ENCODE measurements around the gene FOXP3. TPM values are rescaled to one million over a fixed set of nuclear protein-coding genes. Genes with fewer than 3 reads are reported as not detected.
A peak's percentile ranks its signal among the peaks of the same experiment; 100 is the strongest.

Gene FOXP3
- total RNA-seq, 2 donors from 2014 or later: 80.4 to 109 TPM

- Mint-ChIP-seq H3K9me3 (no peaks in the 10 kb centered on the region), H3K36me3 (ENCODE audit: low read depth) (peaks cover 6% of the 10 kb centered on the region), H3K27me3 (no peaks in the 10 kb centered on the region), H3K4me3 (peak overlapping the region; percentile 72), H3K4me1 (peaks cover 5% of the 10 kb centered on the region), H3K27ac (peak overlapping the region; percentile 73)
- peak; percentile 89 for ATAC-seq (replicated peaks)
Measured at GRCh38 chrX:49230500-49231232, 33.8 kb downstream of the FOXP3 start.

- Mint-ChIP-seq H3K9me3 (no peaks in the 10 kb centered on the region), H3K27me3 (no peaks in the 10 kb centered on the region), H3K4me3 (no peak overlapping the region), H3K27ac (no peak overlapping the region), H3K36me3 (ENCODE audit: low read depth) (no peaks in the 10 kb centered on the region), H3K4me1 (peaks cover 5% of the 10 kb centered on the region)
- ATAC-seq (replicated peaks): no peak
Measured at GRCh38 chrX:49228185-49228584, 36.3 kb downstream of the FOXP3 start.

- H3K27me3 Mint-ChIP-seq: no peaks in the 10 kb centered on the region
- H3K27ac Mint-ChIP-seq: no peak overlapping the region
- peaks cover 8% of the 10 kb centered on the region for H3K4me1 Mint-ChIP-seq
- no peaks in the 10 kb centered on the region for H3K36me3 Mint-ChIP-seq (ENCODE audit: low read depth)
- H3K9me3 Mint-ChIP-seq: no peaks in the 10 kb centered on the region
- H3K4me3 Mint-ChIP-seq: no peak overlapping the region
- no peak for ATAC-seq (replicated peaks)
Measured at GRCh38 chrX:49227726-49228125, 36.8 kb downstream of the FOXP3 start.

- Mint-ChIP-seq H3K36me3 (ENCODE audit: low read depth) (no peaks in the 10 kb centered on the region), H3K9me3 (no peaks in the 10 kb centered on the region), H3K4me1 (peaks cover 7% of the 10 kb centered on the region), H3K27ac (no peak overlapping the region), H3K27me3 (no peaks in the 10 kb centered on the region), H3K4me3 (no peak overlapping the region)
- no peak for ATAC-seq (replicated peaks)
Measured at GRCh38 chrX:49226946-49227345, 37.6 kb downstream of the FOXP3 start.

GRCh38 chrX:49225858-49226257 is 38.7 kb downstream of the FOXP3 start:
- Mint-ChIP-seq H3K4me1 (peaks cover 4% of the 10 kb centered on the region), H3K36me3 (ENCODE audit: low read depth) (no peaks in the 10 kb centered on the region), H3K9me3 (no peaks in the 10 kb centered on the region), H3K27ac (no peak overlapping the region), H3K27me3 (no peaks in the 10 kb centered on the region), H3K4me3 (no peak overlapping the region)
- ATAC-seq (replicated peaks): no peak

- Mint-ChIP-seq H3K4me1 (peaks cover 4% of the 10 kb centered on the region), H3K27ac (no peak overlapping the region), H3K36me3 (ENCODE audit: low read depth) (no peaks in the 10 kb centered on the region), H3K9me3 (no peaks in the 10 kb centered on the region), H3K27me3 (no peaks in the 10 kb centered on the region), H3K4me3 (no peak overlapping the region)
- no peak for ATAC-seq (replicated peaks)
Measured at GRCh38 chrX:49221868-49222267, 42.6 kb downstream of the FOXP3 start.

GRCh38 chrX:49220100-49220499 is 44.4 kb downstream of the FOXP3 start:
- Mint-ChIP-seq H3K36me3 (ENCODE audit: low read depth) (no peaks in the 10 kb centered on the region), H3K4me1 (peaks cover 4% of the 10 kb centered on the region), H3K9me3 (no peaks in the 10 kb centered on the region)

GRCh38 chrX:49214996-49215526 is 49.4 kb downstream of the FOXP3 start:
- Mint-ChIP-seq H3K9me3 (no peaks in the 10 kb centered on the region), H3K27me3 (no peaks in the 10 kb centered on the region), H3K36me3 (ENCODE audit: low read depth) (no peaks in the 10 kb centered on the region), H3K4me3 (no peak overlapping the region), H3K4me1 (no peaks in the 10 kb centered on the region), H3K27ac (no peak overlapping the region)
- no peak for ATAC-seq (replicated peaks)

More at GRCh38 chrX:49220100-49220499, 44.4 kb downstream of the FOXP3 start:
- H3K27ac Mint-ChIP-seq: no peak overlapping the region
- ATAC-seq (replicated peaks): no peak
- H3K4me3 Mint-ChIP-seq: no peak overlapping the region
- no peaks in the 10 kb centered on the region for H3K27me3 Mint-ChIP-seq

GRCh38 chrX:49214416-49214815 is 50.1 kb downstream of the FOXP3 start:
- no peak for ATAC-seq (replicated peaks)
- Mint-ChIP-seq H3K4me1 (no peaks in the 10 kb centered on the region), H3K9me3 (no peaks in the 10 kb centered on the region), H3K4me3 (no peak overlapping the region), H3K27ac (no peak overlapping the region), H3K36me3 (ENCODE audit: low read depth) (no peaks in the 10 kb centered on the region), H3K27me3 (no peaks in the 10 kb centered on the region)

GRCh38 chrX:49212861-49213260 is 51.6 kb downstream of the FOXP3 start:
- Mint-ChIP-seq H3K27me3 (no peaks in the 10 kb centered on the region), H3K9me3 (no peaks in the 10 kb centered on the region), H3K4me1 (no peaks in the 10 kb centered on the region), H3K36me3 (ENCODE audit: low read depth) (no peaks in the 10 kb centered on the region), H3K27ac (no peak overlapping the region), H3K4me3 (no peak overlapping the region)
- ATAC-seq (replicated peaks): no peak

GRCh38 chrX:49212209-49212608 is 52.3 kb downstream of the FOXP3 start:
- Mint-ChIP-seq H3K36me3 (ENCODE audit: low read depth) (no peaks in the 10 kb centered on the region), H3K4me3 (no peak overlapping the region), H3K4me1 (no peaks in the 10 kb centered on the region), H3K27ac (no peak overlapping the region), H3K9me3 (no peaks in the 10 kb centered on the region), H3K27me3 (no peaks in the 10 kb centered on the region)
- no peak for ATAC-seq (replicated peaks)

GRCh38 chrX:49211074-49211473 is 53.4 kb downstream of the FOXP3 start:
- Mint-ChIP-seq H3K4me1 (no peaks in the 10 kb centered on the region), H3K36me3 (ENCODE audit: low read depth) (no peaks in the 10 kb centered on the region), H3K27ac (no peak overlapping the region), H3K4me3 (no peak overlapping the region), H3K27me3 (no peaks in the 10 kb centered on the region), H3K9me3 (no peaks in the 10 kb centered on the region)
- no peak for ATAC-seq (replicated peaks)

GRCh38 chrX:49210406-49210805 is 54.1 kb downstream of the FOXP3 start:
- no peak for ATAC-seq (replicated peaks)
- Mint-ChIP-seq H3K4me1 (no peaks in the 10 kb centered on the region), H3K27ac (no peak overlapping the region), H3K9me3 (no peaks in the 10 kb centered on the region), H3K27me3 (no peaks in the 10 kb centered on the region), H3K4me3 (no peak overlapping the region), H3K36me3 (ENCODE audit: low read depth) (no peaks in the 10 kb centered on the region)

- no peaks in the 10 kb centered on the region for H3K36me3 Mint-ChIP-seq (ENCODE audit: low read depth)
- H3K4me1 Mint-ChIP-seq: no peaks in the 10 kb centered on the region
- ATAC-seq (replicated peaks): no peak
- no peaks in the 10 kb centered on the region for H3K9me3 Mint-ChIP-seq
- H3K27me3 Mint-ChIP-seq: no peaks in the 10 kb centered on the region
- no peak overlapping the region for H3K27ac Mint-ChIP-seq
- no peak overlapping the region for H3K4me3 Mint-ChIP-seq
Measured at GRCh38 chrX:49209434-49210251, 54.9 kb downstream of the FOXP3 start.

GRCh38 chrX:49208399-49208798 is 56.1 kb downstream of the FOXP3 start:
- Mint-ChIP-seq H3K4me1 (no peaks in the 10 kb centered on the region), H3K4me3 (no peak overlapping the region), H3K36me3 (ENCODE audit: low read depth) (no peaks in the 10 kb centered on the region), H3K27ac (no peak overlapping the region), H3K9me3 (no peaks in the 10 kb centered on the region), H3K27me3 (no peaks in the 10 kb centered on the region)
- ATAC-seq (replicated peaks): no peak
